ENCODE results near the gene TMEM184A.

Gene TMEM184A

GRCh38 chr7:1555813-1556543 is at the start of gene TMEM184A:
Gene TMEM184A (minus strand): TSS chr7:1556205. CDS start chr7:1555484, 721 bp downstream.
- DNase-seq, result peak; percentile 87

GRCh38 chr7:1604383-1604782 is 48.4 kb upstream of the TMEM184A start:
- DNase-seq, result no peak

DNA sequence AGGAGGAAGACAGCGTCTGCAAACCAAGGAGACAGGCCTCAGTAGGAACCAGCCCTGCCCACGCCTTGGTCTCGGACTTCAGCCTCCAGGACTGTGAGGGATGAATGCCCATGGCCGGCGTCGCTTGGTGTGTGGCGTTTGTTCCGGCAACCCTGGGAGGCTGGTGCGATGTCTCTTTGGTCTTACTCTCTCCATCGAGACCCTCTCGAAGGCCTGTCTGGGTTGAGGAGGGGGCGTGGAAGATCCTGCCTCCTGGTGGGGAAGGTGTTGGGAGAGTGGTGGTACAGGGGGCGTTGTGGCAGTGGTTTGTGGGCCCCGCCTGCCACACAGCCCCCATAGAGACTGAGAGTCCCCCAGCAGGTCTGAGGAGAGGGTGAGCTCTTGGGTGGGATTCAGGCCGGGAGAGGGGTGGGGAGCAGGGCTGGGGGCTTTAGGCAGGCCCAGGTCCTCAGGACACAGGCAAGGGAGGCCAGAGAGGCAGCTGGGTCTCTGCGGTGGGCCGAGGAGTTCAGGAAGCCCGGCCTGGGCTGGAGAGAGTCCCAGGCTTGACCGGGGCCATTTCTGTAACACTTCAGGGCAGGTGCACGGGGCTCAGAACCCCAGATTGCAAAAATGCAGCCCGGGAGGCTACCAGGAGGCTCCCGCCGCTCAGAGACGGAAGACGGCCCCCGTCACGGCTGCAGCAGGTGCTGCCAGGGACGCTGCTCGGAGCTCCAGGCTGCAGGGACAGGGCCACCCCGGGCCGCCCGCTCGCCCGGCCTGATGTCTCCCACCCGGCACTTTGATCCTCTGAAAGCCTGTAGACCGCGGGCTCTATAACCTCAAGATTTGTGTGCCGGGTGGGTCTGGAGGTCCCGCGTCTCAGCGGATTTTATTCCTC is 47.6 kb upstream of the TMEM184A start:
- no peak for DNase-seq

- no peak for DNase-seq
Observed at GRCh38 chr7:1602386-1602785, 46.4 kb upstream of the TMEM184A start.

DNA sequence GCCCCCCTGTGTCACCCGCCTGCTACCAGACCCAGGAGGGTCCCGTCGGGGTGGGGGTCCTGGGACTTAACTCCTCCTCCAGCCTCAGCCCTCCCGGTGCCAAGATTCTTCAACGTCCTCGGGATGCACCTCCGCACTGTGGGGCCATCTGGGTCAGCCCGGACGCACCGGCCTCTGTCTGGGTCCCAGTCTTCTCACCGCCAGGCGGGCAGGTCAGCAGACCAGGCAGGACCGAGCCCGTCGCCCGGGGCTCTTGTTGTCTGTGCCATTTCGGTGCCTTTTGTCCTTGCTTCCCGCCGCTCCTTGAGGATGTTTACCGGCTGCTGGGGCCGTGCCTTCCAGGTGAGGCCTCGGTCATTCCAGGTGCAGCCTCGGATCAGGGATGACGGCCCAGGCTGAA is 46.0 kb upstream of the TMEM184A start:
- DNase-seq, result no peak

GRCh38 chr7:1599640-1600395 is 43.8 kb upstream of the TMEM184A start:
- DNase-seq, result no peak

DNA sequence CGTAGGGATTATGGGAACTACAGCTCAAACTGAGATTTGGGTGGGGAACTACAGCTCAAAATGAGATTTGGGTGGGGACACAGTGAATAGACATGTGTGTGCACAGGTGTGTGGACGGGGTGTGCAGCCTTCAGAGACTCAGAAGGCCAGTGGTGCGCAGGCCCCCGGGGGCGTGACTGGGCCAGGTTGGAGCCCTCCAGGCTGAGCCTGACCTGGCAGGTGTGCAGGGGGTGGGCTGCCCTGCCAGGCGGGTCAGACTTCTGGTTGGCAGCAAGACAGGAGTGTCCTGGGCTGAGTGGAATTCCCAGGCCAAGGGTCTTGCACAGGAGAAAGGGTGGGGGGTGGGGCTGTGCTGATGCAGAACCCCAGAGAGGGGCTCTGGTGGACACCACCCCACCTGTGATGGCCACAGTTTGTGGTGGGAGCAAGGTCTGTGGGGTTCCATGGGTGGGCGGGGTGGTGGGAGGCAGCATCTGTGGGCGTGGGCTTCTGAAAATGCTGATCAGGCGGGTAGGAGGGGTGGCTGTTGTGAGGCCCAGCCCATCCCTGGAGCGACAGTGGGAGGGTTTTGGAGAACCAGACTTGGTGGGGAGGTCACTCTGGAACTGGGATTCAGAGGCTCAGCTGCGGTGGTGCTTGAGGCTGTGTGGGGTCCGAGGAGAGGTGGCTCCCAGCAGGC is 43.1 kb upstream of the TMEM184A start:
- no peak for DNase-seq

DNA sequence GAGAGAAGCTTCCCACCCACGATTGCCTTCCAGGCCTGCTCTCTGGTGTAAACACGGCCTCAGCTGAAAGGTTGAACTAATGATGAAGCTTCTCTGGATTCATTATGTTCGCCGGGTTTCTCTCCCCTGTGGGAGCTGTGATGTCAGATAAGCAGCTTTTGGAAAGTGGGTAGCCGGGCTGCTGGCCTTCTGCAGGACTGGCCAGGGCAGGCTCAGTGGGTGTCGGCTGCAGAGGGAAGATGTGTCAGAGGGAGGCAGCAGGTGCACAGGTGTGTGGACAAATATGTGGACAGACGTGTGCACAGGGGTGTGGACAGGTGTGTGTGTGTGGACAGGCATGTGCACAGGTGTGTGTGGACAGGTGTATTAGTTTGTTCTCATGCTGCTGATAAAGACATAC is 42.3 kb upstream of the TMEM184A start:
- DNase-seq, result no peak

GRCh38 chr7:1597791-1598190 is 41.8 kb upstream of the TMEM184A start:
- no peak for DNase-seq

DNA sequence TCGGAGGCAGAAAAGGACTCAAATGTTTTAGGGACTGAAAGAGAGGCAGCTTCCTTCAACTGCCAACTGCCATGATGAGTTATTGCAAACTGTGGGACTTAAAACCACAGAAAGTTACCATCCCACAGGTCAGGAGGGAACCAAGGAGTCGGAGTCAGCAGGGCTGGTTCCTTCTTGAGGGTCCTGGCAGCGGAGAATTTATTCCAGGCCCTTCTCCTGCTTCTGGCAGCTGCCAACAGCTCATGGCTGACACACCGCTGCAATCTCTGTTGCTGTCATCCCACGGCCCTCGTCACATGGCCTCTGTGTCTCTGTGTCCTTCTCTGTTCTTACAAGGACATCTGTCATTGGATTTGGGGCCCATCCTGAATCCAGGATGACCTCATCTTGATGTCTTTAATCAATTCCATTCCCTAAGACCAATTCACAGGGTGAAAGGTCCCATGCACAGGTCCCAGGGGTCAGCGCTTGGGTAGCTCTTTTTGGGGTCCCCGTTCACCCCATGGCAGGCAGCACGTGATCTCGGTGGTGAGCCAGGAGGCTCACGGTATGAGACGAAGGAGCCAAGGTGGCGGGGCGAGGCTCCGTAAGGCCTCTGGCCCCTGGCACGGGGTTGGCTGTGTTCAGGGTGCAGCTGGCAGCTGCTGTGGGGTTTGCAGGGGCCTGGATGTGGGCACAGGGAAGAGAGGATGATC is 41.2 kb upstream of the TMEM184A start:
- no peak for DNase-seq

DNA sequence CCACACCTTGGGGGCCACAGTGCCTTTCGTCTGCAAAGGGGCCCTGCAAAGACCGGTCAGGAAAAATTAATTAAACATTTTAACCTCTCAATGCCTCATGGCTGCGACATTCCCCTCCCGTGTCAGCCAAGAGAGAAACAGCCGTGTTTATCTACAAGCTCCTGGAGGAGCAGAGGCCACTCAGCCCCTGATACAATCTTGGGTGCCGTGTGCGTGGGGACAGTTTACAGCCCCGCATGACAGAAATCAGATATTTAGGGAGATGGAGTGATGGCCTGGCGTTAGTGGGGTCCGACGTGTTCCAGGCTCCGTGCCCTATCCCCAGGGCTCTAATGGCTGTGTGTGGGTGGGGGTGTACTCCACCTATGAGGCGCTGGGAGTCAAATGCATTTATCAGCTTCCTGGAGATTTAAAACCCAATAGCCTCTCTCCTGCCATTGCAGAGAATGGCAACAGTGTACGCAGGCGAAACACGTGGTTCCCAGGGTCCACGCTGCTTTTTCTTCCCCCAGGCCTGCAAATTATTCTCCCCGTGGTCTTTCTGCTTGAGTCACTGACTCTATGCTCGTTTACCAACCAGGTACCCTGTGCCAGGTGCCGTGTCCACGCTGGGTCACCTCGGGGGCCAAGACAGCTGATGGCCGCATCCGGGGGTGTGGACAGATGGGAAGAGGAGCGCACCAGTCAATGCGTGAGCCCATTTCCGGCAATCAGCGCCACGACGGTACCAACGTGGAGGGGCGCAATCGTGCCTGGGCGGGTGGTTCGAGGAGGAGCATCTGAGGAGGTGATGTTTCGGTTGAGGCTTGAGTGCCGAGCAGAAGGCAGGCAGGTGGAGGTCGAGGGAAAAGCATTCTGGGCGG is 40.4 kb upstream of the TMEM184A start:
- no peak for DNase-seq

DNA sequence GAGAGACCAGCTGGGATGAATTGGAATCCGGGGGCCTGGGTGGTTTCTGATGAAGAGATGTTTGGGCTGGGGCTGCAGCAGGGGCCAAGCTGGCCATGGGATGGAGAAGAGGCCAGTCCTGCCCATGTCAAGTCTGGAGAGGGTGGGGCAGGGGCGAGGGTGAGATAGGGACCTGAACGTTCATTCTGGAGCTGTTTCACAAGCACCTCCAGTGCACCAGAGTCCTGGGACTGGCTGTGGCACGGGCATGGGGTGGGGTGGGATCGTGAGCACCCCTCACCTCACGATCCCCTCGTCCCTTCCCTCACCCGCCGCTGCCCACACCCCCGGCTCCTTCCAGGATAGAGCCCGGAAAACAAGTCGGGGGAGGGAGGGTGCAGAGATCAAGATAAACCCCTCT is 39.6 kb upstream of the TMEM184A start:
- no peak for DNase-seq

GRCh38 chr7:1595027-1595426 is 39.0 kb upstream of the TMEM184A start:
- no peak for DNase-seq

DNA sequence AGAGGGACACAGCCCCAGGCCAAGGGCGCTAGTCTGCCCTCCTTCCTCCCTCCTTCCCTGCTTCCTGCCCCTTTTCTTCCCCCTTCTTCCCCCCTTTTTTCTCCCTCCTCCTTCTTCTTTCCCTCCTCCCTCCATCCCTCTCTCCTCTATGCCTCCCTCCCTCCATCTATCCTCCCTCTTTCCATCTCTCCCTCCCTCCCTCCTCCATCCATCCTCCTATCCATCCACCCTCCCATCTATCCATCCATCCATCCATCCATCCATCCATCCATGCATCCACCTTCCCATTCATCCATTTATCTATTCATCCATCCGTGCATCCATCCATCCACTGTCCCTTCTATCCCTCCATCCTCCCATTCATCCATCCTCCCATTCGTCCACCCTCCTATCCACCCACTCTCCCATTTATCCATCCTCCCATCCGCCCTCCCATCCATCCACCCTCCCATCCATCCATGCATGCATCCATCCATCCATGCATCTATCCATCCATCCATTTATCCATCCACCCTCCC is 38.0 kb upstream of the TMEM184A start:
- no peak for DNase-seq

DNA sequence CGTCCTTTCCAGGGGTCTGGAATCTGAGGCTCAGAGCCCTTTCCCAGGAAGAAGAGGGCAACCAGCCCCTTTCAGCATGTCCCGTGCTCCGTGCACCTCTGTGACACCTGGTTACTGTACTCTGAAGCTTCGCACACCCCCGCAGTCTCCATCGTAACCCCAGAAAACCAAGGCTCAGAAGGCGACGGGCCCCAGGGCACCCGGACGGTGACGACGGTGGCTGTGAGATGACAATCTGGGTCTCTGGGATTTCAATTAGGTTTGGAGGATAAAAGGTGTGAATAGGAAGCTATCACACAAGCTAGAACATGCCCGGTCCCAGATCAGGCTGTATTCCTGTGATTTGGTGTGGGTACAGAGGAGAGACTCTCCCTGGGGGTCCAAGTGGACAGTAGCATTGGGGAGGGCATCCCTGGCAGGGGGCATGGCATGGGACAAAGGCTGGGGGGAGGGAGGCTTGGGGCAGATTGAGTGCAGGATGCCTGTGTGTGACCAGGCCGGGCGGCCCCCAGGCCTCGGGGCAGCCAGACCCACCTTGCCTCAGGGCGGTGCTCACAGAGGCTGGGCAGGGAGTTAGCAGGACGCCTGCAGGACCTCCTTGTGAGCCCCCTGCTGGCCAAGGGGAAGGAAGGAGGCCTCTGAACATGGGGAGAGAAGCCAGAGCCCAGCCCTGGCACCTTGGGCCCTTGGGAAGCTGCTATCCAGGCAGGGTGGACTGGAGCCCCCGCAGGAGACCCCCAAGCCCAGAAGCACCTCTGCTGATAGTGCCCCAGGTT is 37.3 kb upstream of the TMEM184A start:
- no peak for DNase-seq

- DNase-seq, result no peak
Observed at GRCh38 chr7:1592299-1592871, 36.4 kb upstream of the TMEM184A start.

DNA sequence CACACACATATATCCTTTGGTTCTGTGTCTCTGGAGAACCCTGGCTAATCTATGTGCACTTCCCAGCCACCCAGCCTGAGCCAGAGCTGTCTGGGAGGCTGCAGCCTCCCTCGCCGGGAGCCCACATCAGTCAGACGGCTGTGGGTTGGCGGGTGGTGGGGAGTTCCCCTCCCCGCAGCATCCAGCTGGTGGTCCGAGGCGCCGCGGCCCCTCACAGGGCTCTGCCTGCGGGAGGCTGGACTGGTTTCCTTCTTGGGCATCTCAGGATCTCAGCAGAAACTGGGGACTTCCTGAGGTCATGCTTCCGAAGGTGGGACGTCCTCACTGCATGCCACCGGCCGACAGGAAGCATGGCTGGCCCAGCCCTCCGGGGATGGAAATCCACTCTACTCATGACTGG is 35.9 kb upstream of the TMEM184A start:
- DNase-seq, result no peak

DNA sequence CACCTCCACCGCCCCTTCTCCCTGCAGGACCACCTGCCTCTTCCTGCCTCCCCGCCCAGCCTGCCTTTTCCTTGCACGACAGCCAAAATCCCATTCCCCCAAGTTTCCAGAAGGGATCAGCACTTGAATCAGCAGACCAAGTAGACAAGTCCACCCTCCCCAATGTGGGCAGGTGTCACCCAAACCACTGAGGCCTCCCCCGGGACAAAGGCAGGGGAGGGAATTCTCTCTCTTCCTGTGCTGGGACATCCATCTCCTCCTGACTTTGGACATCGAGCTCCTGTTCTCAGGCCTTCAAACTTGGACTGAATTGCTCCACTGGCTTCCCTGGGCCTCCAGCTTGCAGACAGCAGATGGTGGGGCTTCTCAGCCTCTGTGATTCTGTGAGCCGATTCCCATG is 35.4 kb upstream of the TMEM184A start:
- DNase-seq, result no peak

DNA sequence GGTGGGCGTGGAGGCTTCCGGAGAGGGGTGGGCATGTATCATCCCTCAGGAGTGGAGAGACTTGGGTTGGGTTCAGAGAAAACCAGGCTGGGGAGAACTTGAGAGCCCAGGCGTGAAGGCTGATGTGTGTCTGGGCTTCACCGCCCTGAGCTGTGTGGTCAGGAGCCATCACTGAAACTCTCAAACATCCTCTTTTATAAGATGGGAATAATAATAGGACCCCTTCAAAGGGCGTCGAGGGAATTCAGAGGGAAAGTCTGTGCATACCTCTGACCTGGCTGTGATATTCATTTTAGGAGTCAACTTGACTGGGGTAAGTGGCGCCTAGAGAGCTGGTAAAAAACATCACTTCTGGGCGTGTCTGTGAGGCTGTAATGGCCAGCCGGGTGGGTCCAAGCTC is 34.9 kb upstream of the TMEM184A start:
- DNase-seq, result no peak

DNA sequence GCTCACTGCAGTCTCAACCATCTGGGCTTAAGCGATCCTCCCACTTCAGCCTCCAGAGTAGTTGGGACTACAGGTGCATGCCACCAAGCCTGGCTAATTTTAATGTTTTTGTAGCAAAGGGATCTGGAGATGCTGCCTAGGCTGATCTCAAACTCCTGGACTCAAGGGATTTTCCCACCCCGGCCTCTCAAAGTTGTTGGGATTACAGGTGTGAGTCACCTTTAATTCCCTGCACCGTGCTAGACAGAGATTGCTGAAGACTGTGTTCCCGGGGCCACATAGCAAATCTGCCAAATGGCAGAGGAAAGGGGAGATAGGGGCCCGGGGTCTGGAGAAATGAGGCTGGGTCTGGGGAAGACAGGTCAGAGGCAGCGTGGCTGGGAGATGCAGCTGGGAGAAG is 34.5 kb upstream of the TMEM184A start:
- DNase-seq, result no peak
